ENCODE measurements around the gene TOMM40.
A peak's percentile ranks its signal among the peaks of the same experiment; 100 is the strongest.
"Not testable (repeated sequence)": the region's sequence is repeated elsewhere in the genome, so short reads cannot be mapped to it uniquely, and the experiment has no call there.

TOMM40 gene

DNA sequence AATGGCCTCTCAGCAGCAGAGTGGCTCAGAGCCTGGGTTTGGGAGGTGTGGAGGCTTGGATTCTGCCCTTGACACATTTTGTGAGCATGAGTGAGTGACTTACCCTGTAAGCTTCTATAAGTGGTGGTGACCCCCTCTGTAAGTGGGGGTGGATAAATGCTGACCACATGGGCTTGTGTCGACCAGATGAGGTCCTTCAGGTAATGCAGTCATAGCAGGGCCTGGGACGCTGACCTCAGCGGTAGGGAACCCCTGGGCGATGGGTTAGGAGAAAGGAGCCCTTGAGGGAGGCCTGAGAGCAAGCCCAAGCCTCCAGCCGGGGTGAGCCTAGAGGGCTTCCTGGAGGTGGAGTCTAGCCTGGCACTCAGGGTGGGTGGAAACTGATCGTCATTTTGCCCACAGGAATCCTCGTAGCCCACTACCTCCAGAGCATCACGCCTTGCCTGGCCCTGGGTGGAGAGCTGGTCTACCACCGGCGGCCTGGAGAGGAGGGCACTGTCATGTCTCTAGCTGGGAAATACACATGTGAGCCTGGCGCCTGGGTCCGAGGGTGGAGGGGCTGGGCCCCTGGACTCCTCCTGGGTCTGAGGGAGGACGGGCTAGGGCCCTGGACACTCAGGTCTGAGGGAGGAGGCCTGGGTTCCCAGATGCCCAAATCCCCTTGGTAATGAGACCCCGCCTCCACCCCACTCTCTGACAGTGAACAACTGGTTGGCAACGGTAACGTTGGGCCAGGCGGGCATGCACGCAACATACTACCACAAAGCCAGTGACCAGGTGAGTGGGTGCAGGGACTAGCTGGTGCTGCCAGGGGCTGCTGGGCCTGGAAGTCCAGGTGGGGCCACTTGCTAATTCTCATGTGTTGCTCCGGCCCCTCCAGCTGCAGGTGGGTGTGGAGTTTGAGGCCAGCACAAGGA lies 9.5 kb downstream of the TOMM40 start:
- no peak for DNase-seq

DNA sequence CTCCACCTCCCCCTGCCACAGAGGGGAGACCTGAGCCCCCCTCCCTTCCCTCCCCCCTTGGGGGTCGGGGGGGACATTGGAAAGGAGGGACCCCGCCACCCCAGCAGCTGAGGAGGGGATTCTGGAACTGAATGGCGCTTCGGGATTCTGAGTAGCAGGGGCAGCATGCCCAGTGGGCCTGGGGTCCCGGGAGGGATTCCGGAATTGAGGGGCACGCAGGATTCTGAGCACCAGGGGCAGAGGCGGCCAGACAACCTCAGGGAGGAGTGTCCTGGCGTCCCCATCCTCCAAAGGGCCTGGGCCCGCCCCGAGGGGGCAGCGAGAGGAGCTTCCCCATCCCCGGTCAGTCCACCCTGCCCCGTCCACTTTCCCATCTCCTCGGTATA lies 12.2 kb downstream of the TOMM40 start:
- DNase-seq, result no peak

DNA sequence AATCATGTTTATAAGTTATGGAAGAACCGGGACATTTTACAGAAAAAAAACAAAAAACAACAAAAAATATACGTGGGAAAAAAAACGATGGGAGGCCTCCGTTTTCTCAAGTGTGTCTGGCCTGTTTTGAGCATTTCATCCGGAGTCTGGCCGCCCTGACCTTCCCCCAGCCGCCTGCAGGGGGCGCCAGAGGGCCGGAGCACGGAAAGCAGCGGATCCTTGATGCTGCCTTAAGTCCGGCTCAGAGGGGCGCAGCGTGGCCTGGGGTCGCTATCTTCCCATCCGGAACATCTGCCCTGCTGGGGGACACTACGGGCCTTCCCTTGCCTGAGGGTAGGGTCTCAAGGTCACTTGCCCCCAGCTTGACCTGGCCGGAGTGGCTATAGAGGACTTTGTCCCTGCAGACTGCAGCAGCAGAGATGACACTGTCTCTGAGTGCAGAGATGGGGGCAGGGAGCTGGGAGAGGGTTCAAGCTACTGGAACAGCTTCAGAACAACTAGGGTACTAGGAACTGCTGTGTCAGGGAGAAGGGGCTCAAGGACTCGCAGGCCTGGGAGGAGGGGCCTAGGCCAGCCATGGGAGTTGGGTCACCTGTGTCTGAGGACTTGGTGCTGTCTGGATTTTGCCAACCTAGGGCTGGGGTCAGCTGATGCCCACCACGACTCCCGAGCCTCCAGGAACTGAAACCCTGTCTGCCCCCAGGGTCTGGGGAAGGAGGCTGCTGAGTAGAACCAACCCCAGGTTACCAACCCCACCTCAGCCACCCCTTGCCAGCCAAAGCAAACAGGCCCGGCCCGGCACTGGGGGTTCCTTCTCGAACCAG lies 12.8 kb downstream of the TOMM40 start:
- peak; percentile 85 for DNase-seq

DNA sequence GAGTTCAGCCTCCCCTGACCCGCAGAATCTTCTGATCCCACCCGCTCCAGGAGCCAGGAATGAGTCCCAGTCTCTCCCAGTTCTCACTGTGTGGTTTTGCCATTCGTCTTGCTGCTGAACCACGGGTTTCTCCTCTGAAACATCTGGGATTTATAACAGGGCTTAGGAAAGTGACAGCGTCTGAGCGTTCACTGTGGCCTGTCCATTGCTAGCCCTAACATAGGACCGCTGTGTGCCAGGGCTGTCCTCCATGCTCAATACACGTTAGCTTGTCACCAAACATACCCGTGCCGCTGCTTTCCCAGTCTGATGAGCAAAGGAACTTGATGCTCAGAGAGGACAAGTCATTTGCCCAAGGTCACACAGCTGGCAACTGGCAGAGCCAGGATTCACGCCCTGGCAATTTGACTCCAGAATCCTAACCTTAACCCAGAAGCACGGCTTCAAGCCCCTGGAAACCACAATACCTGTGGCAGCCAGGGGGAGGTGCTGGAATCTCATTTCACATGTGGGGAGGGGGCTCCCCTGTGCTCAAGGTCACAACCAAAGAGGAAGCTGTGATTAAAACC lies 13.5 kb downstream of the TOMM40 start:
- DNase-seq, result peak; percentile 31

DNA sequence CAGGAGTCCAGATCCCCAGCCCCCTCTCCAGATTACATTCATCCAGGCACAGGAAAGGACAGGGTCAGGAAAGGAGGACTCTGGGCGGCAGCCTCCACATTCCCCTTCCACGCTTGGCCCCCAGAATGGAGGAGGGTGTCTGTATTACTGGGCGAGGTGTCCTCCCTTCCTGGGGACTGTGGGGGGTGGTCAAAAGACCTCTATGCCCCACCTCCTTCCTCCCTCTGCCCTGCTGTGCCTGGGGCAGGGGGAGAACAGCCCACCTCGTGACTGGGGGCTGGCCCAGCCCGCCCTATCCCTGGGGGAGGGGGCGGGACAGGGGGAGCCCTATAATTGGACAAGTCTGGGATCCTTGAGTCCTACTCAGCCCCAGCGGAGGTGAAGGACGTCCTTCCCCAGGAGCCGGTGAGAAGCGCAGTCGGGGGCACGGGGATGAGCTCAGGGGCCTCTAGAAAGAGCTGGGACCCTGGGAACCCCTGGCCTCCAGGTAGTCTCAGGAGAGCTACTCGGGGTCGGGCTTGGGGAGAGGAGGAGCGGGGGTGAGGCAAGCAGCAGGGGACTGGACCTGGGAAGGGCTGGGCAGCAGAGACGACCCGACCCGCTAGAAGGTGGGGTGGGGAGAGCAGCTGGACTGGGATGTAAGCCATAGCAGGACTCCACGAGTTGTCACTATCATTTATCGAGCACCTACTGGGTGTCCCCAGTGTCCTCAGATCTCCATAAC lies 14.5 kb downstream of the TOMM40 start, which contains the start of gene APOE:
TSS of gene APOE (plus strand) at position 360 of the 724 bp plus-strand sequence. CDS start 829 bp downstream, outside the sequence.
- no peak for DNase-seq

DNA sequence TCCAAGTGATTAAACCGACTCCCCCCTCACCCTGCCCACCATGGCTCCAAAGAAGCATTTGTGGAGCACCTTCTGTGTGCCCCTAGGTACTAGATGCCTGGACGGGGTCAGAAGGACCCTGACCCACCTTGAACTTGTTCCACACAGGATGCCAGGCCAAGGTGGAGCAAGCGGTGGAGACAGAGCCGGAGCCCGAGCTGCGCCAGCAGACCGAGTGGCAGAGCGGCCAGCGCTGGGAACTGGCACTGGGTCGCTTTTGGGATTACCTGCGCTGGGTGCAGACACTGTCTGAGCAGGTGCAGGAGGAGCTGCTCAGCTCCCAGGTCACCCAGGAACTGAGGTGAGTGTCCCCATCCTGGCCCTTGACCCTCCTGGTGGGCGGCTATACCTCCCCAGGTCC lies 16.6 kb downstream of the TOMM40 start:
- no peak for DNase-seq

DNA sequence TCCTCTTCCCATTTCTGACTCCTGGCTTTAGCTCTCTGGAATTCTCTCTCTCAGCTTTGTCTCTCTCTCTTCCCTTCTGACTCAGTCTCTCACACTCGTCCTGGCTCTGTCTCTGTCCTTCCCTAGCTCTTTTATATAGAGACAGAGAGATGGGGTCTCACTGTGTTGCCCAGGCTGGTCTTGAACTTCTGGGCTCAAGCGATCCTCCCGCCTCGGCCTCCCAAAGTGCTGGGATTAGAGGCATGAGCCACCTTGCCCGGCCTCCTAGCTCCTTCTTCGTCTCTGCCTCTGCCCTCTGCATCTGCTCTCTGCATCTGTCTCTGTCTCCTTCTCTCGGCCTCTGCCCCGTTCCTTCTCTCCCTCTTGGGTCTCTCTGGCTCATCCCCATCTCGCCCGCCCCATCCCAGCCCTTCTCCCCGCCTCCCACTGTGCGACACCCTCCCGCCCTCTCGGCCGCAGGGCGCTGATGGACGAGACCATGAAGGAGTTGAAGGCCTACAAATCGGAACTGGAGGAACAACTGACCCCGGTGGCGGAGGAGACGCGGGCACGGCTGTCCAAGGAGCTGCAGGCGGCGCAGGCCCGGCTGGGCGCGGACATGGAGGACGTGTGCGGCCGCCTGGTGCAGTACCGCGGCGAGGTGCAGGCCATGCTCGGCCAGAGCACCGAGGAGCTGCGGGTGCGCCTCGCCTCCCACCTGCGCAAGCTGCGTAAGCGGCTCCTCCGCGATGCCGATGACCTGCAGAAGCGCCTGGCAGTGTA lies 17.2 kb downstream of the TOMM40 start:
- no peak for DNase-seq

DNA sequence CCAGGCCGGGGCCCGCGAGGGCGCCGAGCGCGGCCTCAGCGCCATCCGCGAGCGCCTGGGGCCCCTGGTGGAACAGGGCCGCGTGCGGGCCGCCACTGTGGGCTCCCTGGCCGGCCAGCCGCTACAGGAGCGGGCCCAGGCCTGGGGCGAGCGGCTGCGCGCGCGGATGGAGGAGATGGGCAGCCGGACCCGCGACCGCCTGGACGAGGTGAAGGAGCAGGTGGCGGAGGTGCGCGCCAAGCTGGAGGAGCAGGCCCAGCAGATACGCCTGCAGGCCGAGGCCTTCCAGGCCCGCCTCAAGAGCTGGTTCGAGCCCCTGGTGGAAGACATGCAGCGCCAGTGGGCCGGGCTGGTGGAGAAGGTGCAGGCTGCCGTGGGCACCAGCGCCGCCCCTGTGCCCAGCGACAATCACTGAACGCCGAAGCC lies 17.8 kb downstream of the TOMM40 start:
- DNase-seq, result no peak

DNA sequence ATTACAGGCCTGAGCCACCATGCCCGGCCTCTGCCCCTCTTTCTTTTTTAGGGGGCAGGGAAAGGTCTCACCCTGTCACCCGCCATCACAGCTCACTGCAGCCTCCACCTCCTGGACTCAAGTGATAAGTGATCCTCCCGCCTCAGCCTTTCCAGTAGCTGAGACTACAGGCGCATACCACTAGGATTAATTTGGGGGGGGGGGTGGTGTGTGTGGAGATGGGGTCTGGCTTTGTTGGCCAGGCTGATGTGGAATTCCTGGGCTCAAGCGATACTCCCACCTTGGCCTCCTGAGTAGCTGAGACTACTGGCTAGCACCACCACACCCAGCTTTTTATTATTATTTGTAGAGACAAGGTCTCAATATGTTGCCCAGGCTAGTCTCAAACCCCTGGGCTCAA lies 18.7 kb downstream of the TOMM40 start:
- DNase-seq, result no peak

DNA sequence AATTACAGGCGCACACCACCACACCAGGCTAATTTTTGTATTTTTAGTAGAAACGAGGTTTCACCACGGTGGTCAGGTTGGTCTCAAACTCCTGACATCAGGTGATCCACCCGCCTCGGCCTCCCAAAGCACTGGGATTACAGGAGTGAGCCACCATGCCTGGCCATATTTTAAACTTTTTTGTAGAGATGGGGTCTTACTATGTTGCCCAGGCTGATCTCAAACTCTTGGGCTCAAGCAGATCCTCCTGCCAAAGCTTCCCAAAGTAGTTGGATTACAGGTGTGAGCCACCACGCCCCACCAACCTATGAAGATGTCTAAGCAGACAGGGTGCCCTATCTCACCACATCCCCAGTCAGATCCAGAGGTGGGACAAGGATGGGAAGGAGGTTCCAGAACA lies 20.8 kb downstream of the TOMM40 start:
- not testable (repeated sequence) for DNase-seq

DNA sequence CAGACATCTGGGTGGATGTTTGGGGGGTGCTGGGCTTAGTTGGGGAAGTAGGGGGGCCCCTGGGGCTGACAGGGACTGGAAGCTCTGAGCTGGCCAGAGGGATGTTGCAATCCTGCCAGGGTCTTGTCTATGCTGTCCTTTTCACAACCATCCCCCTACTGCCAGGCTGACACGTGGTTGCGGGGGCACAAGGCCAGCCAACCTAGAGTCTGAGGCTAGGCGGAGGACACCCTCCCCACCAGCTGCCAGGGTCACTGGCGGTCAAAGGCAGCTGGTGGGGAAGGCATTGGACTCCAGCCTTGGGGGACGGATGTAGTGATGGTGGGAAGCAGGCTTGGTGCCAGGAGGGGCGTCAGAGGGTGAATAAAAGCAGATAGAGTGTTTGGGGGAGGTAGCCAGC lies 21.8 kb downstream of the TOMM40 start:
- DNase-seq, result no peak

DNA sequence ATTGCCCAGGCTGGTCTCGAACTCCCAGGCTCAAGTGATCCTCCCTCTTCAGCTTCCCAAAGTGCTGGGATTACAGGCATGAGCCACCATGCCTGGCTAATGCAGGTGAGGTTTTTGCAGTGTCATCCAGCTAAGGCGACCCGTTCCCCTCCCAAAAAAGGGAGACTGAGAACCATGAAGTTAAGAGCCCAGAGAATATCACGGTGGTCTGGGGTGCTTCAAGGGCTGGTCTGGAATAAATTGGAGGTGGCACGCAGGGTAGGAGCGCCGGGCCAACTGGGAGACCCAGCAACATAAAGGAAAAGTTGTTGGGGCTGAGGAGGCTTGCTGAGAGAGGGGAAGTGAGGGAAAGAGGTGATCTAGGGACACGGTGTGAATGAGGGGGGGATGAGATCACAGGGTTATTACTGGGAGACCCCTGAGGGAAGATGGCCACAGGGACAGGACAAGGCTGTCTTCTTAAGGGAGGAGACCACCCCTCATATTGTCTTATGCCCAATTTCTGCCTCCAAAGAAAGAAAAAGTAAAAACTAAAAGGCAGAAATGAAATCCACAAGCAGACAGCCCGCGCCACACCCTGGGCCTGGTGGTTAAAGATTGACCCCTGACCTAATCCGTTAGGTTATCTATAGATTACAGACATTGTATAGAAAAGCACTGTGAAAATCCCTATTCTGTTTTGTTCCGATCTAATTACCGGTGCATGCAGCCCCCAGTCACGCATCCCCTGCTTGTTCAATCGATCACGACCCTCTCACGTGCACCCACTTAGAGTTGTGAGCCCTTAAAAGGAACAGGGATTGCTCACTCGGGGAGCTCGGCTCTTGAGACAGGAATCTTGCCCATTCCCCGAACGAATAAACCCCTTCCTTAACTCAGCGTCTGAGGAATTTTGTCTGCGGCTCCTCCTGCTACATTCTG lies 22.7 kb downstream of the TOMM40 start:
- not testable (repeated sequence) for DNase-seq

DNA sequence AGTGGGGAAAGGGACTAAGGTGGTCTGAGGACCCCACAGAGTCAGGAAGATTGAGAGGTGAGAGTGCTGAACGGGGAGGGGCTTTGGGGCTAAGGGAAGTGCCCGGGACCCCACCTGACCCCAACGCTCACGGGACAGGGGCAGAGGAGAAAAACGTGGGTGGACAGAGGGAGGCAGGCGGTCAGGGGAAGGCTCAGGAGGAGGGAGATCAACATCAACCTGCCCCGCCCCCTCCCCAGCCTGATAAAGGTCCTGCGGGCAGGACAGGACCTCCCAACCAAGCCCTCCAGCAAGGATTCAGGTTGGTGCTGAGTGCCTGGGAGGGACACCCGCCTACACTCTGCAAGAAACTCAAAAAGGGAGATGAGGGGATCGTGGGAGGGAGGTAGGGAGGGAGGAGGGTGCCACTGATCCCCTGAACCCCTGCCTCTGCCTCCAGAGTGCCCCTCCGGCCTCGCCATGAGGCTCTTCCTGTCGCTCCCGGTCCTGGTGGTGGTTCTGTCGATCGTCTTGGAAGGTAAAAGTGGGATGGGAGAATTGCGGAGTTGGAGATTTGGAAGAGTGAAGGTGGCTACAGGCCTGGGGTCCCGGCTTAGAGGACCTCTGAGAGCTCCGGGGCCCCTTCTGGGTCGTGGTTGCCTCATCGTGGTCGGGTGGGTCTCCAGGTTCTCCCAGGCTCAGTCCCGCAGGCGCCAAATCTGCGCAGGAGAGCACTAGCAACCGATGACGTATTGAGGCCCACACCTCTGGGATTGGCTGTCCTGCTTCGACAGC lies 23.6 kb downstream of the TOMM40 start, which contains the start of gene APOC1:
TSS of gene APOC1 (plus strand) at position 176 of the 774 bp plus-strand sequence. CDS start at position 460, 284 bp downstream.
- DNase-seq, result peak; percentile 86

DNA sequence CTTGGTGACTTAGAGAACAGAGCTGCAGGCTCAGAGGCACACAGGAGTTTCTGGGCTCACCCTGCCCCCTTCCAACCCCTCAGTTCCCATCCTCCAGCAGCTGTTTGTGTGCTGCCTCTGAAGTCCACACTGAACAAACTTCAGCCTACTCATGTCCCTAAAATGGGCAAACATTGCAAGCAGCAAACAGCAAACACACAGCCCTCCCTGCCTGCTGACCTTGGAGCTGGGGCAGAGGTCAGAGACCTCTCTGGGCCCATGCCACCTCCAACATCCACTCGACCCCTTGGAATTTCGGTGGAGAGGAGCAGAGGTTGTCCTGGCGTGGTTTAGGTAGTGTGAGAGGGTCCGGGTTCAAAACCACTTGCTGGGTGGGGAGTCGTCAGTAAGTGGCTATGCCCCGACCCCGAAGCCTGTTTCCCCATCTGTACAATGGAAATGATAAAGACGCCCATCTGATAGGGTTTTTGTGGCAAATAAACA lies 33.2 kb downstream of the TOMM40 start:
- DNase-seq, result no peak

DNA sequence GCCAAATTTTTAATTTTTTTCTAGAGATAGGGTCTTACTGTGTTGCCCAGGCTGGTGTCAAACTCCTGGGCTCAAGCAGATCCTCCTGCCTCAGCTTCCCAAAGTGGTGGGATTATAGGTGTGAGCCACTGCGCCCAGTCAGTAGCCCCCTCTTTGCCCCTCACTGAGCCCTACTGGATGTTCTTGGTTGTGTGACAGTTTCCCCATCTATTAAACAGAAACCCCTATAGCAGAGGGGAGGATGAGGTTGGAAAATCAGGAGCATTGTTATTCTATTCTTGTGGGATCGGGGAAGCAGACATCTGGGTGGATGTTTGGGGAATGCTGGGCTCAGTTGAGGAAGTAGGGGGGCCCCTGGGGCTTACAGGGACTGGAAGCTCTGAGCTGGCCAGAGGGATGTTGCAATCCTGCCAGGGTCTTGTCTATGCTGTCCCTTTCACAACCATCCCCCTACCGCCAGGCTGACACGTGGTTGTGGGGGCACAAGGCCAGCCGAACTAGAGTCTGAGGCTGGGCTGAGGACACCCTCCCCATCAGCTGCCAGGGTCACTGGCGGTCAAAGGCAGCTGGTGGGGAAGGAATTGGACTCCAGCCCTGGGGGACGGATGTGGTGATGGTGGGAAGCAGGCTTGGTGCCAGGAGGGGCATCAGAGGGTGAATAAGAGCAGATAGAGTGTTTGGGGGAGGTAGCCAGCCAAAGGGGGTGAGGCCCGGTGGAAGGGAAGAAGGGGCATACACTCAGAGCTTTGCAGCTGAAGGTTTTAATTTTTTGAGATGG lies 34.2 kb downstream of the TOMM40 start:
- no peak for DNase-seq

DNA sequence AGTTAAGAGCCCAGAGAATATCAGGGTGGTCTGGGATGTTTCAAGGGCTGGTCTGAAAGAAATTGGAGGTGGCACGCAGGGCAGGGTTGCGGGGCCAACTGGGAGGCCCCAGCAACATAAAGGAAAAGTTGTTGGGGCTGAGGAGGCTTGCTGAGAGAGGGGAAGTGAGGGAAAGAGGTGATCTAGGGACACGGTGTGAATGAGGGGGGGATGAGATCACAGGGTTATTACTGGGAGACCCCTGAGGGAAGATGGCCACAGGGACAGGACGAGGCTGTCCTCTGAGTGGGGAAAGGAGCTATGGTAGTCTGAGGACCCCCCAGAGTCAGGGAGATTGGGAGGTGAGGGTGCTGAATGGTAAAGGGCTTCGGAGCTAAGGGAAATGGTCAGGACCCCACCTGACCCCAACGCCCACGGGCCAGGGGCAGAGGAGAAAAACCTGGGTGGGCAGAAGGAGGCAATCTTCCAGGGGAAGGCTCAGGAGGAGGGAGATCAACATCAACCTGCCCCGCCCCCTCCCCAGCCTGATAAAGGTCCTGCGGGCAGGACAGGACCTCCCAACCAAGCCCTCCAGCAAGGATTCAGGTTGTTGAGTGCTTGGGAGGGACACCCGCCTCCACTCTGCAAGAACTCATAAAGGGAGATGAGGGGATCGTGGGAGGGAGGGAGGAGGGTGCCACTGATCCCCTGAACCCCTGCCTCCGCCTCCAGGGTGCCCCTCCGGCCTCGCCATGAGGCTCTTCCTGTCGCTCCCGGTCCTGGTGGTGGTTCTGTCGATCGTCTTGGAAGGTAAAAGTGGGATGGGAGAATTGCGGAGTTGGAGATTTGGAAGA lies 35.4 kb downstream of the TOMM40 start:
- DNase-seq, result not testable (repeated sequence)

DNA sequence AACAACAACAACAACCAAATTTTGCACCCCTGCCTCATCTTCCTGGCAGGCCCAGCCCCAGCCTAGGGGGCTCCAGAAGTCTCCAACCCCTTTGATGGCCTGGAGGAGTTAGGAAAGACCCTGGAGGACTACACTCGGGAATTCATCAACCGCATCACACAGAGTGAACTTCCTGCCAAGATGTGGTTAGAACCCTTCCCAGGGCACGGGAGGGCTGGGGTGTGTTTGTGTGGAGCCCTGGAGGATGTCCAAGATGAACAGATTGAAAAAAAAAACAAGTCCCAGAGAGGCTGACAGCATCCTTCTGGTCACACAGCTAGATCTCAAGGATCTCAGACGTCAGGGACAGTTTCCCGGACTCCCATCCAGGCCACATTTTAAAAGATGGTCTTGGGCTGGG lies 36.7 kb downstream of the TOMM40 start:
- DNase-seq, result no peak

DNA sequence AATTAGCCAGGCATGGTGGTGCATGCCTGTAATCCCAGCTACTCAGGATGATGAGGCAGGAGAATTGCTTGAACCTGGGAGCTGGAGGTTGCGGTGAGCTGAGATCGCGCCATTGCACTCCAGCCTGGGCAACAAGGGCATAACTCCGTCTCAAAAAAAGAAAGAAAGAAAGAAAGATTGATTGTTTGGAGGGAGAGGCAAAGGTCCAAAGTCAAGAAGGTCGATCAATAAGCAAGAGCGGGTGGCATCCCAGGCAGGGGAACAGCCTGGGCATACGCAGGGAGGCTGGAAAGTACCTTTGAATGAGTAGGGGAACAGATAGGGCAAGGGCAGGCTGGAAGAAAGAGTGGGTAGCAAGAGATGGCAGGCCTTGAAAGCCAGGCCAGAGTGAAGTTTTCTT lies 39.0 kb downstream of the TOMM40 start:
- no peak for DNase-seq

All from activated CD4-positive, alpha-beta T cell treated with anti-CD3 and anti-CD28 coated beads for 48 hours (primary cell).